Measurements from ENCODE around the gene ANKUB1. TPM values are rescaled to one million over a fixed set of nuclear protein-coding genes. Genes with fewer than 3 reads are reported as not detected.

The ANKUB1 gene
- total RNA-seq, 1 experiment from 2014 or later, result not detected

- Histone ChIP-seq H3K36me3 (ENCODE audit: control insufficient read depth in 1 of 2, insufficient read depth in 2 of 2, low read length in 2 of 2) (peaks cover 10 to 14% of the 10 kb centered on the region in 2 experiments; a peak in 2 of 4 replicates), H3K79me2 (ENCODE audit: insufficient read depth, low read length) (no peaks in the 10 kb centered on the region), H3K27me3 (ENCODE audit: insufficient read depth, low read length) (no peaks in the 10 kb centered on the region), H3K4me1 (ENCODE audit: control insufficient read depth in 1 of 2, insufficient read depth in 2 of 2, low read length in 2 of 2) (peaks cover 14 to 15% of the 10 kb centered on the region in 2 experiments), H4K20me1 (ENCODE audit: insufficient read depth) (no peaks in the 10 kb centered on the region), H3K9ac (ENCODE audit: low read length) (no peak overlapping the region), H3K4me2 (ENCODE audit: low read length) (peak overlapping the region; percentile 31), H3K9me2 (ENCODE audit: insufficient read depth) (no peaks in the 10 kb centered on the region), H3K9me3 (ENCODE audit: control insufficient read depth in 1 of 2, insufficient read depth in 1 of 2, low read depth in 1 of 2, low read length in 2 of 2) (no peaks in the 10 kb centered on the region), H3K27ac (ENCODE audit: low read depth, low read length) (peak overlapping the region; percentile 0; the same call in 1 of the 2 replicates), H3K4me3 (replicated peaks in 1 of 2; ENCODE audit: low read depth in 1 of 2, low read length in 2 of 2) (no peak overlapping the region), H2AFZ (ENCODE audit: low read depth, low read length, poor library complexity, severe bottlenecking) (no peak overlapping the region)
- ChIA-PET CTCF (no interaction called here), POLR2A (no interaction called here), RAD21 (ENCODE audit: low non-redundant PET in 1 of 2, low total read pairs in 2 of 2, uncharacterized antibody in 2 of 2, unreplicated experiment in 2 of 2) (no interaction called here)
- DNase-seq (ENCODE audit: low read depth, low spot score) (peak; percentile 40), ATAC-seq (peak; percentile 72)
- intact Hi-C loops (cut with micrococcal nuclease), result no loop called here
- TF ChIP-seq, protein P1, sequence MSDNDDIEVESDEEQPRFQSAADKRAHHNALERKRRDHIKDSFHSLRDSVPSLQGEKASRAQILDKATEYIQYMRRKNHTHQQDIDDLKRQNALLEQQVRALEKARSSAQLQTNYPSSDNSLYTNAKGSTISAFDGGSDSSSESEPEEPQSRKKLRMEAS (IDR thresholded peaks at IDR 0.05), result no peak
- TF ChIP-seq SP1 (IDR thresholded peaks at IDR 0.05; ENCODE audit: low read depth), result peak; percentile 16; the same call in 1 of the 2 replicates
- no TSS peak for BruUV-seq (replicated peaks)
Observed at GRCh38 chr3:149736175-149736952, 56.0 kb downstream of the ANKUB1 start.

DNA sequence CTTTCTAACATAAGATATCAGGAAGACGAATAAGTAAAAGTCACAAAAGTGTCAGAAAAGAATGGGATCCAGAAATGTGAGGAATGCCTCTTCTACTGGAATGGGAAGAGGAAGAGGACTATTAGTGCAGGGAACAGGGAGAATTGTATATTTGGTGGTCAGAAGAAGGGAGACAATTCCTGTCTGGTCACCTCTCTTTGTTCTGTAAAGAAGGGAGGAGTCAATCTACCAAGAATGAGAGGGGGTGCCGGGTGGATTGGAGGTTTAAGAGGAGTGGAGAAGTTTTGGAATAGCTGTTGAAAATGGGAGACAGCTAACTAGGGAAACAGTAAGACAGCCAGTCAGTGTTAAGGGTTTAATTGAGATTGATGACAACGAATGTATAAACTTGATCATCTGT is 60.1 kb downstream of the ANKUB1 start:
- Histone ChIP-seq H3K4me1 (ENCODE audit: control insufficient read depth in 1 of 2, insufficient read depth in 2 of 2, low read length in 2 of 2) (peaks cover 14 to 15% of the 10 kb centered on the region in 2 experiments), H3K9me3 (ENCODE audit: control insufficient read depth in 1 of 2, insufficient read depth in 1 of 2, low read depth in 1 of 2, low read length in 2 of 2) (no peaks in the 10 kb centered on the region), H3K9ac (ENCODE audit: low read length) (no peak overlapping the region), H4K20me1 (ENCODE audit: insufficient read depth) (no peaks in the 10 kb centered on the region), H3K36me3 (ENCODE audit: control insufficient read depth in 1 of 2, insufficient read depth in 2 of 2, low read length in 2 of 2) (no peaks in the 10 kb centered on the region), H3K4me2 (ENCODE audit: low read length) (no peak overlapping the region), H3K4me3 (replicated peaks in 1 of 2; ENCODE audit: low read depth in 1 of 2, low read length in 2 of 2) (no peak overlapping the region), H3K27me3 (ENCODE audit: insufficient read depth, low read length) (no peaks in the 10 kb centered on the region), H3K79me2 (ENCODE audit: insufficient read depth, low read length) (no peaks in the 10 kb centered on the region), H2AFZ (ENCODE audit: low read depth, low read length, poor library complexity, severe bottlenecking) (no peak overlapping the region), H3K9me2 (ENCODE audit: insufficient read depth) (no peaks in the 10 kb centered on the region), H3K27ac (ENCODE audit: low read depth, low read length) (no peak overlapping the region)
- DNase-seq (ENCODE audit: low read depth, low spot score) (no peak), ATAC-seq (no peak)
- no TSS peak for BruUV-seq (replicated peaks)
- CTCF ChIA-PET, result no interaction called here
- POLR2A ChIA-PET, result no interaction called here
- intact Hi-C loops (cut with micrococcal nuclease), result no loop called here
- RAD21 ChIA-PET (ENCODE audit: low non-redundant PET in 1 of 2, low total read pairs in 2 of 2, uncharacterized antibody in 2 of 2, unreplicated experiment in 2 of 2), result no interaction called here
- no peak for TF ChIP-seq POLR2AphosphoS5 (IDR thresholded peaks at IDR 0.05; ENCODE audit: low read depth, low read length)
- no peak for TF ChIP-seq EZH2phosphoT487 (IDR thresholded peaks at IDR 0.05; ENCODE audit: borderline replicate concordance)
- TF ChIP-seq ZBTB33 (IDR thresholded peaks at IDR 0.05; ENCODE audit: extremely low read depth, insufficient replicate concordance, low read length), result no peak
- no peak for TF ChIP-seq CEBPB (IDR thresholded peaks at IDR 0.05; ENCODE audit: low read depth)
- TF ChIP-seq CBX3 (IDR thresholded peaks at IDR 0.05; ENCODE audit: low read depth), result no peak
- TF ChIP-seq EZH2 (IDR thresholded peaks at IDR 0.05), result no peak
- no peak for TF ChIP-seq ELF1 (IDR thresholded peaks at IDR 0.05; ENCODE audit: borderline replicate concordance, low read depth)
- TF ChIP-seq RAD21 (IDR thresholded peaks at IDR 0.05; ENCODE audit: low read depth), result no peak
- no peak for TF ChIP-seq YY1 (IDR thresholded peaks at IDR 0.05; ENCODE audit: extremely low read depth, insufficient replicate concordance, low read depth, low read length)
- TF ChIP-seq SRF (IDR thresholded peaks at IDR 0.05; ENCODE audit: low read depth), result no peak
- no peak for TF ChIP-seq ATF3 (IDR thresholded peaks at IDR 0.05)
- TF ChIP-seq TCF7L2 (IDR thresholded peaks at IDR 0.05; ENCODE audit: borderline replicate concordance, extremely low read depth, insufficient read depth, insufficient read length), result no peak
- no peak for TF ChIP-seq ZFX (IDR thresholded peaks at IDR 0.05)
- no peak for TF ChIP-seq POLR2A (IDR thresholded peaks at IDR 0.05; ENCODE audit: borderline replicate concordance, extremely low read depth, insufficient read depth, insufficient read length)
- no peak for TF ChIP-seq ZNF274 (IDR thresholded peaks at IDR 0.05; ENCODE audit: low read depth, low read length)

All from HCT116 (cell line).